Keratinocyte (primary cell): ENCODE data around the gene ADCYAP1R1.

Experiments used
- CTCF ChIP-seq, 3 experiments: IDR thresholded peaks in 1 of 3; conservative IDR thresholded peaks in 1 of 3; optimal IDR thresholded peaks in 1 of 3; 2 replicates in 2 of 3; 3 replicates in 1 of 3; pipeline versions ENCODE3 to v1.5.1; 2011; ENCODE audit warnings: low read length in 3 of 3, mild to moderate bottlenecking in 3 of 3, moderate library complexity in 2 of 3, control low read depth in 1 of 3, inconsistent platforms in 1 of 3; ENCODE audit not compliant: insufficient read depth in 2 of 3; ENCODE audit errors: extremely low read depth in 1 of 3
- EZH2 ChIP-seq: IDR thresholded peaks from one replicate; pipeline ENCODE4 v1.6.1; 2012; ENCODE audit warnings: inconsistent platforms, mild to moderate bottlenecking, low read length, moderate library complexity

GRCh38 chr7:31079126-31079823 is 27.2 kb downstream of the ADCYAP1R1 start:
- no peak for TF ChIP-seq EZH2
- TF ChIP-seq CTCF (optimal IDR thresholded peaks at IDR 0.05 in 1 of 3, IDR thresholded peaks at IDR 0.05 in 1 of 3, conservative IDR thresholded peaks at IDR 0.05 in 1 of 3; ENCODE audit: extremely low read depth in 1 of 3, insufficient read depth in 2 of 3, low read length in 3 of 3), result no peak
